HG03108 (cell line): Measurements from ENCODE around the gene LCE2B.
"Not testable (repeated sequence)": the region's sequence is repeated elsewhere in the genome, so short reads cannot be mapped to it uniquely, and the experiment has no call there.

Experiments
- ATAC-seq: cut with Tn5 transposase; IDR thresholded peaks from one replicate; pipeline ENCODE4 v1.9.1; 2021; ENCODE audit warnings: moderate library complexity; ENCODE audit not compliant: unreplicated experiment

The LCE2B gene

DNA sequence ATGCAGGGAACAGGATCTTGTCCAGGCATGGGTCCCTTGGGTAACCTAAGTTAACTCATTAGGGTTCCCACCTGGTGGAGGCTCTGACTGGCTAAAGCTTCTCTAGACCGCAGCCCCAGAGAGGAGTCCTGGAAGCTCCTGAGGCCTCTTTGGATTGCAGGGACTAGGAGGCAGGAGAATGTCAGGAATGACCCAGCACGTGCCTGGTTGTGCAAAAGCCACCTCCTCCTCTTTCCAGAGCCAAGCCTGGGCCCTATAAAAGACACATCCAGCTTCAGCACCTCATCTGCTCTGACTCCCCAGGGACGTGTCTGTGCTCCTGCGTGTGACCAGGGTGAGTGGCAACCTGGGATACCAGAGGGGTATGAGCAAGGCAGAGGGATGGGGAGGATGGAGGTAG, at the start of gene LCE2B:
TSS of gene LCE2B (plus strand) at position 301 of the 400 bp plus-strand sequence. CDS start 721 bp downstream, outside the sequence.
- not testable (repeated sequence) for ATAC-seq

- no peak for ATAC-seq
These were observed 45.6 kb upstream of the LCE2B start for GRCh38 chr1:152640351-152640750.

DNA sequence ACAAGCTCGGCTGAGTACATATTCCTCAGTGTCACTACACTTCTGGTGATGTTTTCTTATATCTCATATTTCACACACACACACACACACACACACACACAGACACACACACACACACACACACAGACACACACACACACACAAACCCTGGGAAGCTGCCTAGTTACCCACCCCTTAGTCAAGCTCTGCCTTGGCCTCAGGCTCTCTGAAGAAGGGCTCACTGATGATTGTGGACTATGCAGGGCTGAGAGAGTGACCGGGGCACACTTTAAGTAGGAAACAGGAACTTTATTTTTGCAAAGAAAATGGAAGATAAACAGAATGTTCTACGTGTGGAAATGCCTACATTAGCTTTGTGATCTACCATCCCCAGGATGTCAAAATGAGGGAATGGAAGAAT, 42.0 kb upstream of the LCE2B start:
- no peak for ATAC-seq

DNA sequence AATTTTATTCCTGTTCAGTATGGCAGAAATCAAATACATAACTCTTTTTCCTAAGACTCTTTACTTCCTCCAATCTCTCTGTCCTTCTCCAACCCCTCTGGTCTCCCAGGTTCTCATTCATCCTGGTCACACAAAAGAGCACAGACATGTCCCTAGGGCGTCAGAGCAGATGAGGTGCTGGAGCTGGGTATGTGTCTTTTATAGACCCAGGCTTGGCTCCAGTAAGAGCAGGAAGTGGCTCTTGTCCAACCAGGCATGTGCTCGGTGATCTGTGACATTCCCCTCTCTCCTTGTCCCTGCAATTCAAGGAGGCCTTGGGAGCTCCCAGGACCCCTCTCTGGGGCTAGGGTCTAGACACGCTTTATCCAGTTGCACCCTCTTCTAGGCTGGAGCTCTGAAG, 40.8 kb upstream of the LCE2B start:
- no peak for ATAC-seq

DNA sequence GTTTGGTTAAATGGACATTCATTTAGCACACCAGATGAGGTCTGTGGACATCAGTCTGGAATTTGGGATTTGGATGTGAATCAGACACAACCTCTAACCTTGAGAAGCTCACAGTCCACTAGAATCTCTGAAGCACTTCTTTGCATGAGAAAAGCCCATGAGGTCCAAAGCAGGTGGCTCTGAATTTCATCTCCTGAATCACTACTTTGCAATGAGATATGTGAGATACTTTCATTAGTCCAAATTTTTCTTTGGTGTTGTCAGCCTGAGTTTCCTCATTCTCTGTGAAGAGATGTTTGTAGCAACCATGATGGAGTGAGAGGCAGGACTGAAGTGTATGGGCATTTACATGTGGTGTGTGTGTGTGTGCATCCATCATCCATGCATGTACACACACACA, 39.3 kb upstream of the LCE2B start:
- no peak for ATAC-seq

- no peak for ATAC-seq
These were observed 31.8 kb upstream of the LCE2B start for GRCh38 chr1:152654110-152654509.

DNA sequence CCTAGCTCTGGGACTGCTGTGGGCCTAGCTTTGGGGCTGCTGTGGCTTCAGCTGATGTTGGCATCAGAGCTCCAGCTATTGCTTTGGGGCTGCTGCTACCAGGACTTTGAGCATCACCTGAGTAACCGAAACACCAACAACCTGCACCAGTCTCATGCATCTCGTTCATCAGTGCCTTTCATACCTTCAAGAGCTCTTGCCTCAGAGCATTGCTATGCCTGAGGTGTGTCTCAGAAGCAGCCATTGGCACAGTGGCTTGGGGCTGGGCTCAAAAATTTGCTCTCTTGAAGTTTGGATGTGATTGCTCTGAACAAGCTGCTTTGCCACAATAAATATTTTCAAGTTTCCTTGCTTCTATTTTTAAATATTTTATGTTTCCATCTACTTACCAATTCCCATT, 29.5 kb upstream of the LCE2B start:
- no peak for ATAC-seq

DNA sequence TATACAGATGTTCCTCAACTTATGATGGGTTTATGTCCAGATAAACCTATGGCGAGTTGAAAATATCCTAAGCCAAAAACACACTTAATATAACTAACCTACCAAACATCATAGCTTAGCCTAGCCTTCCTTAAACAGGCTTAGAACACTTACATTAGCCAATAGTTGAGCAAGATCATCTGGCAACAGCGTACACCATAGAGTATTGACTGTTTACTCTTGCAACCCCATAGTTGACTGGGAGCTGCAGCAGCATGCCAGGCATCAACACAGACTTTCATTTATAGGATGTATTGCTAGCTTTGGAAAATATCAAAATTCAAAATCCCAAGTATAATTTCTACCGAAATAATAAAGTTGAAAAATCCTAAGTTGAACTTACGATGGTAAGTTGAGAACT, 28.2 kb upstream of the LCE2B start:
- no peak for ATAC-seq

- no peak for ATAC-seq
These were observed 27.3 kb upstream of the LCE2B start for GRCh38 chr1:152658649-152659048.

GRCh38 chr1:152663098-152663497, 22.8 kb upstream of the LCE2B start, which contains the start of gene LCE2D:
LCE2D (plus strand) TSS chr1:152663380; CDS start chr1:152664106, 726 bp downstream.
- no peak for ATAC-seq

DNA sequence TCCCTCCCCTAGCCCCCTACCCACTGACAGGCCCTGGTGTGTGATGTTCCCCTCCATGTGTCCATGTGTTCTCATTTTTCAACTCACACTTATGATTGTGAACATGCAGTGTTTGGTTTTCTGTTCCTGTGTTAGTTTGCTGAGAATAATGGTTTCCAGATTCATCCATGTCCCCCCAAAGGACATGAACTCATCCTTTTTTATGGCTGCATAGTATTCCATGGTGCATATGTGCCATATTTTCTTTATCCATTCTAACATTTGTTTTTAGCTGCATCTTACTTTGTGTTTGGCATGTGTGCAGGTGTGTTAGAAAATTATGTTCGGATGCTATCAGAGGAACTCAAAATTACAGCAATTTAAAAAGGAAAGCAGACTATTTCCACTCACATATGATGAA, 19.8 kb upstream of the LCE2B start:
- not testable (repeated sequence) for ATAC-seq

- no peak for ATAC-seq
These were observed 18.3 kb upstream of the LCE2B start for GRCh38 chr1:152667648-152668047.

- no peak for ATAC-seq
These were observed 12.9 kb upstream of the LCE2B start for GRCh38 chr1:152673016-152673415.

GRCh38 chr1:152674983-152675382, 10.9 kb upstream of the LCE2B start, which contains the start of gene LCE2C:
LCE2C (plus strand) TSS chr1:152675279; CDS start chr1:152676016, 737 bp downstream.
- ATAC-seq: not testable (repeated sequence)

DNA sequence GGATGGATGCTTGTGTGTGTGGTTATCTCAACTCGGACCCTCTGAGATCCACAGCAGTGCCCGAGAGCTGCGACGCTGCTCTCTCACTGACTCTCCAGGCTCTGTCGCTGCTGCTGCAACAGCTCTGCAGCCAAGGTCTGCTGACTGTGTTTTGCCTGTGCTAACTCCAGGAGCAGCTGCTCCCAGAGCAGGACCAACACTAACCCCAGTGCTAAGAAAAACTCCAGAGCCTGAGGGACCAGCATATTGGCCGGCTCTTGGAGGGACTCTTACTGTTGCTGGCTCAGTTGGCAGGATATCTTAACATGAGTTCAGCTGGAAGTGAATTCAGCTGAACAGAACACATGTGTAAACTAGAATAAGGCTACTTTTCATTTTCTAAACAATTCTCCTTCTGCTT, 6.5 kb upstream of the LCE2B start:
- ATAC-seq: no peak

GRCh38 chr1:152681616-152682015, 4.3 kb upstream of the LCE2B start:
- no peak for ATAC-seq

DNA sequence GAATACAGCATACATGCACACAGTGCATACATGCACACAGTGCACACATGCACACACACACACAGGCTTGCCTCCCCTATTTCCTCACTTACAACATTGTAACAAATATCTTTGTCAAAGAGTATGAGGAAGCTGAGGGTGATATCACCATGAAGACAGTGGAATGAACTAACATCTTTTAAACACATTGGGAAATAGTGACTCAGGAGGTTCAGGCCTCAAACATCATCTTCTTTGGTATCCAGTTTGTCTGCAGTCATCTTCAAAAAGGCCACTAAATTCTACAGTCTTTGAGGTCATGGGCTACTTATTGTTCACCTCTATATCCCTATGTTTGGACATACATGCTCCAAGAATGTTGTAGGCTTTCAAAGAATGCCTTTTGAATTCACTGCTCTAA, 2.1 kb upstream of the LCE2B start:
- ATAC-seq: no peak

DNA sequence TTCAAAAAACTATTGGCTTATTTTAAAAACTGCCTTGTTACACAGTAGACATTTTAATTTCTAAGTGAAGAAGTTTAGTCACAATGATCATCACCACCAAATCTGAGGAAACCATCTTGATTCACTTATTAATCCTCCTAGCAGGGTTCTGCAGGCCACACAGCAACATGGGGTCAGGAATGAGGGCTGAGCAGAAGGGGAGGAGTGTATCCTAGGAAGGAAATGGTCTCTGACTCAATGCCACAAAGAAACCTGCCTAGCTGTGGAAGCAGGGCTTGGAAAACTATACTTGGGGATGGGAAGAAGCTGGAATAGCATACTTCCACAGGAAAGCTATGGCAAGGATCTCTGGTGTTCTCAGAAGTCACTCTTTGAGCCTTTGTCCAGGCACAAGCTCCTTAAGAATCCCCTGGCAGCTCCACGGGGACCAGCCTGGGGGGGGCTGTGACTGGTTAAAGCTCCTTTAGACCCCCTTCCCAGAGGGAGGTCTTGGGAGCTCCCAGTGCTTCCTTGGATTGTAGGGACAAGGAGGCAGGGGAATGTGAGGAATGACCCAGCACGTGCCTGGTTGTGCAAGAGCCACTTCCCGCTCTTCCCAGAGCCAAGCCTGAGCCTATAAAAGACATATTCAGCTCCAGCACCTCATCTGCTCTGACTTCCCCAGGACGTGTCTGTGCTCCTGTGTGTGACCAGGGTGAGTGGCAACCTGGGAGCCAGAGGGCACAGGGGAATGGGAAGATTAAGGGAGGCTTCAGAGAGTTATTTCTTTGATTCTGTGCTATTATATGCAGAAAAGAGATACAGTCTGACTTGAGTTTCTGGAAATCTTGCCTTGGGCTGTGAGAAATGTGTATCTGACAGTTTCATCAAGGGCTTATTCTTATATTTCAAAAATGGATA, 12.0 kb downstream of the LCE2B start, which contains the start of gene LCE2A:
TSS of gene LCE2A (plus strand) at position 645 of the 900 bp plus-strand sequence. CDS start 557 bp downstream, outside the sequence.
- ATAC-seq: no peak

DNA sequence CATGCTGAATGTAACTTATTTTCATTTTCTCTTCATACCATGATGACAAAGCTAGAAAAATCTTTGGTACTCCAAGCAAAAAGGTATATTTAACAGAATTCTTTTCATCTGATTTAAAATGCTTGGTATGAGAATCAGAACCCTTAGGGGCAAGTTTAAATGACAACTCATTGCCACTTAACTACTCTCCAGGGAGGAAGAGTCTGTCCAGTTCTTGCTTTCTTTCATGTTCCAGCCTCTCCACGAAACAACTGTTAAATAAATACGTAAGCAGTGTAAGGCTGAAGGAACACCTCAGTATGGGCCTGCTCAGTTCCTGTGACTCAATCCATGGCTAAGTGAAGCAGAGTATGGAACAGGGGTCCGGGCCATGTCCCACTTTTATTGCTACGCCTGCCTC, 13.8 kb downstream of the LCE2B start:
- no peak for ATAC-seq

DNA sequence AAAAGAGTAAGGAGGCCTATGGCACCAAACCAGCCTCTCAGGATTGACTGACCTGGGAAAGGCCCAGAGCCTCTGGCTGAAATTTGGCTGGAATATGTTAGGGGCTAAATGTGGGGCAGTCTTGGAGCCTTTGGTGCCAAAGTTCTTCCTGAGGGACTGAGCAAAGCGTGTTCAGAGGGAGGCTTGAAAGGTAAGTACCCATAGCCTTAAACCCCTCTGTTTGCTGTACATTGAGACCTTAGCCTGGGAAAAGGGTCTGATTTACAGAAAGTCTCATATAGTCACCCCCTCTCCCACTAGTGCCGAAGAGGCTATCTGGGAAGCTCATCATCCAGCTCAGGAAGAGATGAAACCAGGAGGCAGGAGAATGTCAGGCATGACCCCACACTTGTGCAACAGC, 21.9 kb downstream of the LCE2B start, which contains the start of gene LCE4A:
TSS of gene LCE4A (plus strand) at position 301 of the 400 bp plus-strand sequence. CDS start 916 bp downstream, outside the sequence.
- no peak for ATAC-seq

- no peak for ATAC-seq
These were observed 32.3 kb downstream of the LCE2B start for GRCh38 chr1:152718238-152718637.

- no peak for ATAC-seq
These were observed 39.3 kb downstream of the LCE2B start for GRCh38 chr1:152725261-152725660.
